Cerebellar cortex (tissue), 1 donor: ENCODE measurements around the gene ZNF484.
"Not testable (repeated sequence)": the region's sequence is repeated elsewhere in the genome, so short reads cannot be mapped to it uniquely, and the experiment has no call there.

Source experiments
- DNase-seq: peaks from one replicate; pipeline ENCODE4 v3.0.0-alpha.2; 2015; ENCODE audit warnings: low spot score

ZNF484 gene

GRCh38 chr9:92860867-92861266 lies 17.0 kb downstream of the ZNF484 start:
- no peak for DNase-seq

GRCh38 chr9:92857236-92857635 lies 20.6 kb downstream of the ZNF484 start:
- DNase-seq = no peak

- no peak for DNase-seq
Measured at GRCh38 chr9:92853716-92854115, 24.1 kb downstream of the ZNF484 start.

GRCh38 chr9:92850898-92851297 lies 26.9 kb downstream of the ZNF484 start:
- DNase-seq = no peak

- not testable (repeated sequence) for DNase-seq
Measured at GRCh38 chr9:92848740-92849139, 29.1 kb downstream of the ZNF484 start.

GRCh38 chr9:92846662-92847145 lies 31.1 kb downstream of the ZNF484 start:
- DNase-seq = no peak

- DNase-seq = not testable (repeated sequence)
Measured at GRCh38 chr9:92838411-92838810, 39.4 kb downstream of the ZNF484 start.

GRCh38 chr9:92837191-92837590 lies 40.6 kb downstream of the ZNF484 start:
- no peak for DNase-seq

- DNase-seq = no peak
Measured at GRCh38 chr9:92829420-92829819, 48.4 kb downstream of the ZNF484 start.

GRCh38 chr9:92825065-92825464 lies 52.8 kb downstream of the ZNF484 start:
- DNase-seq = not testable (repeated sequence)

GRCh38 chr9:92820964-92821363 lies 56.9 kb downstream of the ZNF484 start:
- no peak for DNase-seq

- DNase-seq = not testable (repeated sequence)
Measured at GRCh38 chr9:92819898-92820297, 57.9 kb downstream of the ZNF484 start.

- DNase-seq = peak; percentile 9
Measured at GRCh38 chr9:92809629-92810326, 68.1 kb downstream of the ZNF484 start.

- peak; percentile 49 for DNase-seq
Measured at GRCh38 chr9:92808726-92809451, 68.9 kb downstream of the ZNF484 start.

- DNase-seq = no peak
Measured at GRCh38 chr9:92807757-92808725, 69.8 kb downstream of the ZNF484 start.

- no peak for DNase-seq
Measured at GRCh38 chr9:92807031-92807756, 70.6 kb downstream of the ZNF484 start.

GRCh38 chr9:92804727-92805126 lies 73.1 kb downstream of the ZNF484 start:
- no peak for DNase-seq

- no peak for DNase-seq
Measured at GRCh38 chr9:92798358-92798757, 79.5 kb downstream of the ZNF484 start.

GRCh38 chr9:92796337-92796804 lies 81.5 kb downstream of the ZNF484 start:
- DNase-seq = not testable (repeated sequence)

- DNase-seq = no peak
Measured at GRCh38 chr9:92795598-92796336, 82.1 kb downstream of the ZNF484 start.
